Activated CD4-positive, alpha-beta memory T cell treated with anti-CD3 and anti-CD28 coated beads, Interleukin-2, amount 10 ng/mL, durations not matched to agents 7 days and 5 days (primary cell): ENCODE results near the gene MAMDC2. TPM values are rescaled to one million over a fixed set of nuclear protein-coding genes. Genes with fewer than 3 reads are reported as not detected.

ENCODE experiments used
- CTCF ChIA-PET: fragments of 350-600 bp; sonication (Branson Sonifier 250); formaldehyde crosslinking; loops from one replicate; lab custom pipeline; 2021; ENCODE audit warnings: antibody characterized with exemption, inconsistent platforms; lab: Charles Lee
- POLR2A ChIA-PET: fragments of 350-600 bp; sonication (Branson Sonifier 250); formaldehyde crosslinking; loops from one replicate; lab custom pipeline; 2021; ENCODE audit warnings: antibody characterized with exemption; lab: Charles Lee
- DNase-seq: peaks from one replicate; pipeline ENCODE4 v3.0.0-alpha.2; 2020
- H3K27ac Mint-ChIP-seq: one replicate; pipeline ENCODE4 v1.8.0; 2021; ENCODE audit warnings: mild to moderate bottlenecking, mixed read lengths
- H3K27me3 Mint-ChIP-seq: one replicate; pipeline ENCODE4 v1.8.0; 2021; ENCODE audit warnings: mixed read lengths
- H3K36me3 Mint-ChIP-seq: one replicate; pipeline ENCODE4 v1.8.0; 2021; ENCODE audit warnings: low read depth, mixed read lengths
- H3K4me1 Mint-ChIP-seq: one replicate; pipeline ENCODE4 v1.8.0; 2021; ENCODE audit warnings: mixed read lengths
- H3K4me3 Mint-ChIP-seq: one replicate; pipeline ENCODE4 v1.8.0; 2021; ENCODE audit warnings: mild to moderate bottlenecking, mixed read lengths
- H3K9me3 Mint-ChIP-seq: one replicate; pipeline ENCODE4 v1.8.0; 2021; ENCODE audit warnings: mixed read lengths
- total RNA-seq, 2 experiments: library from RNA; stranded (reverse); gene quantifications; one replicate each; pipeline ENCODE4 v1.2.3, GENCODE V29; 2021

Gene MAMDC2
- total RNA-seq, 2 experiments from 2014 or later: 0.05 TPM; not detected in 1

GRCh38 chr9:70260007-70260443, 216.4 kb downstream of the MAMDC2 start:
- DNase-seq: no peak
- Mint-ChIP-seq H3K4me3 (peak overlapping the region; percentile 82), H3K27me3 (no peaks in the 10 kb centered on the region), H3K4me1 (peaks cover 52% of the 10 kb centered on the region), H3K36me3 (peaks cover 46% of the 10 kb centered on the region), H3K9me3 (no peaks in the 10 kb centered on the region), H3K27ac (peak overlapping the region; percentile 80)
- ChIA-PET POLR2A (interaction anchor here (1.0 to 4.0 kb wide), 4 partner anchors 10 to 160 kb away, joined by 3 to 35 read pairs (median 3); partner anchors contain the start of gene KLF9), CTCF (no interaction called here)

DNA sequence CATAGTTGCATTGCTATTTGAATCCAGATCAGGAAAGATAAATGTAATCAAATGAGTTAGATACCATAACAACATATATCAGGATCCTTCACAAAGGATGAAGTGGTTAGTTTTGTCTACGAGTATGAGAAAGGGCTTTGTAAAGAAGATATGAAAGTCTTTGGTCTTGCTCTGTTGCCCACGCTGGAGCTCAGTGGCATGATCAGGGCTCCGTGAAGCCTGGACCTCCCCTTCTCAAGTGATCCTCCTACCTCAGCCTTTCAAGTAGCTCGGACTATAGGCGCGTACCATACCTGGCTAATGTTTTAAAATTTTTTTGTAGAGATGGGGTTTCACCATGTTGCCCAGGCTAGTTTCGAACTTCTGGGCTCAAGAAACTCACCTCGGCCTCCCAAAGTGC, 217.0 kb downstream of the MAMDC2 start:
- POLR2A ChIA-PET: interaction anchor here (0.6 to 4.0 kb wide), 5 partner anchors 10 to 159 kb away, joined by 3 to 35 read pairs (median 3); partner anchors contain the start of gene KLF9
- CTCF ChIA-PET: no interaction called here
- H3K4me1 Mint-ChIP-seq: peaks cover 53% of the 10 kb centered on the region
- H3K27ac Mint-ChIP-seq: no peak overlapping the region
- H3K9me3 Mint-ChIP-seq: no peaks in the 10 kb centered on the region
- no peak for DNase-seq
- peaks cover 49% of the 10 kb centered on the region for H3K36me3 Mint-ChIP-seq
- peak overlapping the region; percentile 82 for H3K4me3 Mint-ChIP-seq
- H3K27me3 Mint-ChIP-seq: no peaks in the 10 kb centered on the region

GRCh38 chr9:70261131-70261870, 217.7 kb downstream of the MAMDC2 start:
- no peak for DNase-seq
- Mint-ChIP-seq H3K36me3 (peaks cover 53% of the 10 kb centered on the region), H3K9me3 (no peaks in the 10 kb centered on the region), H3K4me1 (peaks cover 54% of the 10 kb centered on the region), H3K27ac (peak overlapping the region; percentile 2), H3K4me3 (peak overlapping the region; percentile 82), H3K27me3 (no peaks in the 10 kb centered on the region)
- CTCF ChIA-PET: no interaction called here
- POLR2A ChIA-PET: interaction anchor here (0.6 to 4.0 kb wide), 3 partner anchors 39 to 159 kb away, joined by 3 to 35 read pairs (median 3); no protein-coding TSS in a partner anchor

DNA sequence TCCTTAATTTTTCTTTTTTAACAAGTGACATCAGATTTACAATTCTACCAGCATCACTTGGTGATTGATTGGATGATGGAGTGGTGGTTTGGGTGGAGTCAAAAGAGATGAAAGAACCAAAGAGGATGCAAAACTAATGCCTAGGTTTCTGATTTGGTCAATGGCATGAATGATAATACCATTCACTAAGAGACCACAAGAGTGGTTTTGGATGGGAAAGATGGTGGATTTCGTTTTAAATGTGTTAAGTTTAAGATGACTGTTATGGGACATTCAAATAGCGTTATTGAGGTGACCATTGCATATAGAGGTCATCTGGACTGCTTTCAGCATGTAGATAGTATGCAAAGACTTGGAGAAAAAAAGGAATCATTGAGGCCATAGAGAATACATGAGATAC, 218.7 kb downstream of the MAMDC2 start:
- Mint-ChIP-seq H3K27ac (no peak overlapping the region), H3K36me3 (peaks cover 62% of the 10 kb centered on the region), H3K9me3 (no peaks in the 10 kb centered on the region), H3K27me3 (no peaks in the 10 kb centered on the region), H3K4me3 (peak overlapping the region; percentile 31), H3K4me1 (peaks cover 56% of the 10 kb centered on the region)
- ChIA-PET POLR2A (interaction anchor here (1.3 kb wide), 1 partner anchor 10 kb away, joined by 4 read pairs; no protein-coding TSS in a partner anchor), CTCF (no interaction called here)
- no peak for DNase-seq

DNA sequence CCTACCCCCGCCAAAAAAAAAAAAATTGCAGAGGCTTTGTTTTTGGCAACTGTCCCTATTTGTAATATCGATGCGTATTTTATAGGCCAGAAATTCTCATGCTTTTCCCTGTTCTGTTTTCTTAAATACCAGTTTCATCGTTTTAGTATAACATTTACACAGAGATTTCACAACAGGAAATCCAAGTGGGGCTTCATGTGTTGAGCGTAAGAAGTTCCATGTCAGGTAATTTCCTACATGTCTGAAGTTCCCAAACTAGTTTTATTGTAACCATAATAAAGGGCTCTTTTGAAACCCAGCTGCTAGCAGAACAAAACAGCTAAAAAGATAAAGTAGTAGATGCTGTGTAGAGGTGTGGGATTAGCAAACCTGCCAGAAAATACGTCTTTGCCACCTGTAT, 219.3 kb downstream of the MAMDC2 start:
- POLR2A ChIA-PET: interaction anchor here (1.3 kb wide), 1 partner anchor 9 kb away, joined by 4 read pairs; no protein-coding TSS in a partner anchor
- CTCF ChIA-PET: no interaction called here
- peaks cover 66% of the 10 kb centered on the region for H3K36me3 Mint-ChIP-seq
- no peak overlapping the region for H3K4me3 Mint-ChIP-seq
- no peaks in the 10 kb centered on the region for H3K9me3 Mint-ChIP-seq
- no peak overlapping the region for H3K27ac Mint-ChIP-seq
- no peak for DNase-seq
- H3K27me3 Mint-ChIP-seq: no peaks in the 10 kb centered on the region
- peaks cover 54% of the 10 kb centered on the region for H3K4me1 Mint-ChIP-seq

- no peak for DNase-seq
- POLR2A ChIA-PET: interaction anchor here (1.0 to 1.3 kb wide), 2 partner anchors 9 to 156 kb away, joined by 3 to 4 read pairs; no protein-coding TSS in a partner anchor
- Mint-ChIP-seq H3K9me3 (no peaks in the 10 kb centered on the region), H3K36me3 (peaks cover 66% of the 10 kb centered on the region), H3K27ac (no peak overlapping the region), H3K27me3 (no peaks in the 10 kb centered on the region), H3K4me1 (peaks cover 50% of the 10 kb centered on the region), H3K4me3 (no peak overlapping the region)
- CTCF ChIA-PET: no interaction called here
Measured at GRCh38 chr9:70263421-70263820, 219.8 kb downstream of the MAMDC2 start.

Other genes with a start within 250 kb of the MAMDC2 start
- gene CFAP95, start 223.0 kb upstream of the MAMDC2 start, total RNA-seq: not detected
- gene SMC5, start 215.1 kb downstream of the MAMDC2 start, total RNA-seq: 10 to 100 TPM; 36.2 to 38.8 TPM